GM20431 (cell line): ENCODE results near the gene CGRRF1.

Experiments used
- in situ Hi-C: fragments of 300-500 bp; cut with MseI, MboI; formaldehyde crosslinking; loops from one replicate; pipeline ENCODE4 v1.15.0; 2020; ENCODE audit warnings: low sequenced_read_pairs; ENCODE audit not compliant: unreplicated experiment

The CGRRF1 gene

GRCh38 chr14:54537651-54538050 lies 27.9 kb downstream of the CGRRF1 start:
- in situ Hi-C loops, result no loop called here

GRCh38 chr14:54538055-54538454 lies 28.3 kb downstream of the CGRRF1 start:
- in situ Hi-C loops, result no loop called here

DNA sequence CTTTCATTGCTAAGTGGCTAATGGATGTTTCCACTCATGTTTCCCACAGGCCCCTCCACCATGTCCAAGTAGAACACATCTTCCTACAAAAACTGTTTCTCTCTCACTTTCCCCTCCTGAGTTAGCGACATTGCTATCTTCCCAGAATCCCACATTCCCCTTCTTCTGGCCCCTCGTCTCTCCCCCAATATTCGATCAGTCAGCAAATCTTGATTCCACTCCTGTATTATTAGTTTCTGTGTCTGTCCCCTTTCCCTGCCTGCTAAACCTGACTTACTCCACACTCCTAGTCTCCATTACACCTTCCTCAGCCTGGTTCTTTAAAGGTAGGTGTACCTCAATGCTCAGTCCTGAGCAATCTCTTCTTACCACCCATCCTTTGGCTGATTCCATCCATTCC lies 37.9 kb downstream of the CGRRF1 start:
- in situ Hi-C loops, result no loop called here

DNA sequence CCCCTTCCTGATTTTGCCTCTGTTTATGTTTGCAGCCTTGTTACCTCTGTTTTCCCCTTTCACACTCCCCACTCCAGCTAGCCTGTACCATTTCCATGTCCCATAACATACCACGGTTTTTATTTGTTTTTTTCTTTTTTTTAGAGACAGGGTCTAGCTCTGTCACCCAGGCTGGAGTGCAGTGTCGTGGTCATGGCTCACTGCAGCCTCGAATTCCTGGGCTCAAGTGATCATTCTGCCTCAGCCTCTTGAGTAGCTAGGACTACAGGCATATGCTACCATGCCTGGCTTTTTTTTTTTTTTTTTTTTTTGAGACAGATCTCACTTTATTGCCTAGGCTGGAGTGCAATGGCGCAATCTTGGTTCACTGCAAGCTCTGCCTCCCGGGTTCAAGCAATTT lies 38.8 kb downstream of the CGRRF1 start:
- in situ Hi-C loops, result no loop called here

DNA sequence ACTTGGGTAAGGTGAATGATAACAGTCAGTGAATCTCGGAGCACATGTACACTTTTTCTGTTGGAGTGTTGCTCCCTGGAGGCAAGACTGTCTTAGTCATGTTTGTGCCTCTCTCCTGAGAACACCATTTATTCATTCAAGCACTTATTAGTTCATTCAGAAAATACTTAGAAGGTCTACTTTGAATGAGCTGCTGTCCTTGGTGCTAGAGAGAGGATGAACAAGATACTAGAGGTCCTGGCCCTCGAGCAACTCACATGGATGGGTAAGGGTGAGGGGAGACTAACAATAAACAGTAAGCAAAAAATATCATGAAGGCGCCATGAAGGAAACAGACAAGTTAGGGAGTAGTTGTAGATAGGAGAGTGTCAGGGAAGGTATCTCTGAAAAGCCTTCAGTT lies 40.2 kb downstream of the CGRRF1 start:
- in situ Hi-C loops, result loop anchor here (25.0 kb wide), 1 partner anchor 237 kb away; no protein-coding TSS in a partner anchor

GRCh38 chr14:54550514-54550913 lies 40.8 kb downstream of the CGRRF1 start:
- in situ Hi-C loops, result loop anchor here (25.0 kb wide), 1 partner anchor 237 kb away; no protein-coding TSS in a partner anchor

DNA sequence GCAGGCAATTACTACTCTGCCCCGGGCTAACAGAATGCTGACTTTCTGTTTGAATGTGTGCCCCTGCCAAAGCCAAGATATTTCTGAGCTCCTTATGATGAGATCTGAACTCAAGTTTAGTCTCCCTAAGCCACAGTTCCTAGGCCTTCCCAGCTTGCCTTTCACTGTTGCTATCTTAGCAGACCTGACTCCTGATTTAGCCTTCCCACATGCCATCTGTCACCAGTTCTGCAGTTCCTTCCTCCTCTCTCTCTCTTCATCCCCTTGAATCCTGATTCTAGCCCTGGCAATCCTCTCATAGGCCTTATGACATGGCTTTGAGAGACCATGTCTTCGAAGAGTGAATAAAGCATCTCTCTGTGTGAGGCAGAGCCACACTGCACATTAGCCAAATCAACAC lies 44.7 kb downstream of the CGRRF1 start:
- in situ Hi-C loops, result loop anchor here (25.0 kb wide), 1 partner anchor 233 kb away; no protein-coding TSS in a partner anchor

DNA sequence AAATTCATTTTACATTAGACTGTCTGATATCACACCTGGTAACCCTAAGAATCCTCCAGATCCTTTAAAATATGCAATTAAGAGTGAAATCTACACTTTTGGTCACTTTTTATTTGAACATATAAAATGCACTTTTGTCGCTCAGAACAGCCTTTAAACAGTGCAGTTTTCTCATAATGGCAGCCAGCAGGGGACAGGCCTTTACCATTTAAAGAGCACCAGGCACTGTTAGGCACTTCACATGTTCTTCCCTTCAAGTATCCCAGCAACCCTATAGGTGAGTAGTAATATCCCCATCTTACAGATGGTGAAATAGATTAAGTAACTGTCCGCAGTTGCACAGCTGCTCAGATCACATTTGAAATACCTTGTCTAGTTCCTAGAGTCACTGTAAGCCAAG lies 45.9 kb downstream of the CGRRF1 start:
- in situ Hi-C loops, result loop anchor here (25.0 kb wide), 1 partner anchor 232 kb away; no protein-coding TSS in a partner anchor

- in situ Hi-C loops, result loop anchor here (25.0 kb wide), 1 partner anchor 231 kb away; no protein-coding TSS in a partner anchor
Measured at GRCh38 chr14:54556535-54556934, 46.8 kb downstream of the CGRRF1 start.

- in situ Hi-C loops, result loop anchor here (25.0 kb wide), 1 partner anchor 225 kb away; no protein-coding TSS in a partner anchor
Measured at GRCh38 chr14:54562334-54562733, 52.6 kb downstream of the CGRRF1 start.

DNA sequence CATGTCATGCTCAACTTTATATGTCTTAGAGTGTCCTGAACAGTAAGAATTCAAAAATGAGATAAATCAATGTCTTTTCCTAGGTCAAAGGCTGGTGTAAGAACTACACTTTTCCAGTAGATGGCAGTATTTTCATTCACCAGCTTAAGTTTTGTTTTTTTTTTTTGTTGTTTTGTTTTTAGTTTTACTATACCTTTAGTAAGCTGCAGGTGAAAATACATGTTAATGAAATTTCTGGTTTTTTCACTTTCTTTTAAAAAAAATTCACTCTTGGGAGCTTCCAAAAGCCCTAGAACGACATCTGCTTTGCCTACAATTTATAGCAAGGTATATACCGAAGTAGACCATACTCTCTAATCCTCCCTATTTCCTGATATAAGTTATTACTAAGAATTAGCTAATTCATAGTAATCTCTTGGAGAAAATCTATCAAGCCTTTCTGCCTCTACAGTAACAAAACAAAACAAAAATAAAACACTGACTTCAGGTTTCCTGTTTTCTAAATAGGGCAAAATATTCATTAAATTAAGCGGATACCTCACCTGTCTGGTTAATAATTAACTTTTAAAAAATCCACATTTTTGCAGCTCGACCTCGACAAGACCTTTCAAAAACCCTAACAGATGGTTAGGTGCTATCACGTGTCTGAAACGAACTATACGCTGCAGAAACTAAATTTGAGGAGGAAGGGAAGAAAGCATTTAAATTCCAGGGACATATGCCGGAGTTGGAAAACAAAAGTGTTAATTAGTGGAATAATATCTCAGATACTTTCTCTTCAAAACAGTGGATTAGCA lies 54.6 kb downstream of the CGRRF1 start:
- in situ Hi-C loops, result loop anchor here (25.0 kb wide), 1 partner anchor 223 kb away; no protein-coding TSS in a partner anchor

- in situ Hi-C loops, result loop anchor here (25.0 kb wide), 1 partner anchor 222 kb away; no protein-coding TSS in a partner anchor
Measured at GRCh38 chr14:54564868-54565784, 55.4 kb downstream of the CGRRF1 start.

DNA sequence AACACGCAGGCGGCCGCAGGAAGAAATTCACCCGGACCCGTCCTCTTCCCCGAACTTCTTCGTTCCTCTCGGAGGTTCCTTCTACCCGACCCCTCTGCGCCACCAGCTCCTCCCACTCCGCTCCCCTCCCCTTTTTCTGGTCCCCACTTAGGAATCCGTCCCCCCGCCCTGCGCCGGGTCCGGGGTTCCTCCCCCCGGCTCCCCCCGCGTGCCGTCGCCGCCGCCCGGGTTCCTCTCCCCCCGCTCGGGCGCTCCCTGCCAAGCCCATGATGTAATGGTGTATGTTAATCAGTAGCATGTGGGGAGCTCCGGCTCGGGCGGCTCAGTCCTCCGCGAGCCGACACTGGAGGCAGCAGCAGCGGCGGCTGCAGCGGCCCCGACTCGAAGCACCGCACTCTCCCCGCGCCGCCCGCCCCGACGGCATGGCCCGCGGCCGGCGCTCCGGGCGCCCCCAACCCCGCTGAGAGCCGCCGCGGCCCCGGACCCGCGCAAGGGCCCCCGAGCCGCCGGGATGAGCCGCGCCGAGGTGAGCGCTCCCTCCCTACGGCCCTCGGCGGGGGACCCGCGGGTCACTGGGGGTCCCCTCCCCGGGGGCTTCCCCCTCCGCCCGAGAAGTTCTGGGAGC lies 56.2 kb downstream of the CGRRF1 start:
- in situ Hi-C loops, result loop anchor here (25.0 kb wide), 1 partner anchor 221 kb away; no protein-coding TSS in a partner anchor

- in situ Hi-C loops, result loop anchor here (25.0 kb wide), 1 partner anchor 221 kb away; no protein-coding TSS in a partner anchor
Measured at GRCh38 chr14:54566410-54567223, 56.9 kb downstream of the CGRRF1 start, which contains the start of gene SAMD4A. TSS of gene SAMD4A (plus strand) at chr14:54567128. CDS start at chr14:54567917, 789 bp downstream.

- in situ Hi-C loops, result loop anchor here (25.0 kb wide), 1 partner anchor 220 kb away; no protein-coding TSS in a partner anchor
Measured at GRCh38 chr14:54567224-54567638, 57.5 kb downstream of the CGRRF1 start.

- in situ Hi-C loops, result loop anchor here (25.0 kb wide), 1 partner anchor 219 kb away; no protein-coding TSS in a partner anchor
Measured at GRCh38 chr14:54567639-54568561, 58.2 kb downstream of the CGRRF1 start.

- in situ Hi-C loops, result loop anchor here (25.0 kb wide), 1 partner anchor 218 kb away; no protein-coding TSS in a partner anchor
Measured at GRCh38 chr14:54568821-54569595, 59.3 kb downstream of the CGRRF1 start.
